Activated CD4-positive, alpha-beta T cell treated with anti-CD3 and anti-CD28 coated beads for 48 hours (primary cell): Measurements from ENCODE around the gene C1QTNF7.
A peak's percentile ranks its signal among the peaks of the same experiment; 100 is the strongest.

Source experiments
- DNase-seq: peaks from one replicate; pipeline ENCODE4 v3.0.0-alpha.2; 2020

The C1QTNF7 gene

GRCh38 chr4:15427701-15428100 lies at the start of gene C1QTNF7:
TSS of gene C1QTNF7 (plus strand) at chr4:15428033. CDS start at chr4:15435744, 7,711 bp downstream.
- DNase-seq, result no peak

GRCh38 chr4:15378062-15378461 lies 49.8 kb upstream of the C1QTNF7 start:
- no peak for DNase-seq

- no peak for DNase-seq
Observed at GRCh38 chr4:15378493-15378892, 49.3 kb upstream of the C1QTNF7 start.

- DNase-seq, result no peak
Observed at GRCh38 chr4:15381806-15382338, 46.0 kb upstream of the C1QTNF7 start.

- no peak for DNase-seq
Observed at GRCh38 chr4:15382669-15383273, 45.1 kb upstream of the C1QTNF7 start.

- no peak for DNase-seq
Observed at GRCh38 chr4:15385515-15385914, 42.3 kb upstream of the C1QTNF7 start.

GRCh38 chr4:15385928-15386327 lies 41.9 kb upstream of the C1QTNF7 start:
- DNase-seq, result no peak

GRCh38 chr4:15390494-15390893 lies 37.3 kb upstream of the C1QTNF7 start:
- no peak for DNase-seq

- no peak for DNase-seq
Observed at GRCh38 chr4:15392053-15392805, 35.6 kb upstream of the C1QTNF7 start.

GRCh38 chr4:15395311-15395710 lies 32.5 kb upstream of the C1QTNF7 start:
- DNase-seq, result no peak

GRCh38 chr4:15396157-15396800 lies 31.6 kb upstream of the C1QTNF7 start:
- DNase-seq, result peak; percentile 71

- DNase-seq, result no peak
Observed at GRCh38 chr4:15398001-15398400, 29.8 kb upstream of the C1QTNF7 start.

- DNase-seq, result no peak
Observed at GRCh38 chr4:15398732-15399131, 29.1 kb upstream of the C1QTNF7 start.

GRCh38 chr4:15400226-15400625 lies 27.6 kb upstream of the C1QTNF7 start:
- no peak for DNase-seq

- peak; percentile 52 for DNase-seq
Observed at GRCh38 chr4:15400981-15401671, 26.7 kb upstream of the C1QTNF7 start.

- no peak for DNase-seq
Observed at GRCh38 chr4:15402146-15402545, 25.7 kb upstream of the C1QTNF7 start.

GRCh38 chr4:15402974-15403373 lies 24.9 kb upstream of the C1QTNF7 start:
- DNase-seq, result no peak

GRCh38 chr4:15405018-15405417 lies 22.8 kb upstream of the C1QTNF7 start:
- DNase-seq, result no peak

- no peak for DNase-seq
Observed at GRCh38 chr4:15410750-15411149, 17.1 kb upstream of the C1QTNF7 start.

GRCh38 chr4:15412461-15412860 lies 15.4 kb upstream of the C1QTNF7 start:
- DNase-seq, result no peak

- no peak for DNase-seq
Observed at GRCh38 chr4:15413010-15413622, 14.7 kb upstream of the C1QTNF7 start.

GRCh38 chr4:15413623-15414019 lies 14.2 kb upstream of the C1QTNF7 start:
- no peak for DNase-seq
